ENCODE results near the gene PTPRJ. TPM values are rescaled to one million over a fixed set of nuclear protein-coding genes. Genes with fewer than 3 reads are reported as not detected.

The PTPRJ gene
- total RNA-seq, 1 donor from 2014 or later: 4.7 TPM

DNA sequence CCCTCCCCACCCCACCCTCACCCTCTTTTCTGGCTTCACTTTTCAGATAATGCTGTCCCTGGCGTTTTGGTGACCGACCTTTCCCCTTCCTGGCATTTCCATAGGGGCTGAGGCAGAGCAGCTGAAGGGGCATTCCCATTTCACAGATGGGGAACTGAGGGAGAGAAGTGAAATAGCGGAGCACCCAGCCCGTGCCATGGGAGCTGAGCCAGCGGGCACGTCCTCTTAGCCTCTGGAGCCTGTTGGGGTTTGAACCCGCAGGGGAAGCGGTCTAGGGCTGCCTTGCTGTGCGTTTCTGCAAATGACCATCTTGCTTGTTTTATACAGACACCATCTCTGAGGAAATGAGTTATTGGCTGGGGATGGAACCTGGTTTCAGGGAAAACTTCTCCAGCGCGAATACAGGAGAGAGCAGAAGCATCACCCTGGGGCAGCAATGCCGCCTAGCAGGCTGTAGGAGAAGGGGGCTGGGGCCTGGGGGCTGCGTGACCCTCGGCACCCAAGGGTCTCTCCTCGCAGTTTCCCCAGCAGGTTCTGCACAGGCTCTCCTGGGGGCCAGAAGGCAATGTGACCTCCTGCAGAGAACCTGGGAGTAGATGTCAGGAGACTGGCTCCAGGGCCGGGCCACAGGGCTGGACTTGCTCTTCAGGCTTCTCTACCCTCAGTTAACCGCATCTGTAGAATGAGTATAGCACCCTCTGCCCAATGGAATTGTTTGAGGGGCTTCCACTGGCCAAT is 1.5 kb downstream of the PTPRJ start:
- intact Hi-C loops (cut with DNase I): no loop called here
- no peak for DNase-seq (ENCODE audit: extremely low spot score in 2 of 2)
- Histone ChIP-seq H3K9me3 (no peaks in the 10 kb centered on the region), H3K4me1 (peaks cover 14% of the 10 kb centered on the region), H3K27me3 (no peaks in the 10 kb centered on the region), H3K27ac (peak overlapping the region; percentile 84), H3K36me3 (no peaks in the 10 kb centered on the region), H3K4me3 (peak overlapping the region; percentile 84 to 97)
- TF ChIP-seq CTCF (IDR thresholded peaks at IDR 0.05) (no peak), POLR2A (IDR thresholded peaks at IDR 0.05) (no peak), POLR2AphosphoS5 (IDR thresholded peaks at IDR 0.05; ENCODE audit: insufficient read depth in 1 of 2, low read depth in 1 of 2) (no peak)

- no peak for TF ChIP-seq CTCF (IDR thresholded peaks at IDR 0.05)
- TF ChIP-seq POLR2A (IDR thresholded peaks at IDR 0.05): no peak
- TF ChIP-seq POLR2AphosphoS5 (IDR thresholded peaks at IDR 0.05; ENCODE audit: insufficient read depth in 1 of 2, low read depth in 1 of 2): no peak
- Histone ChIP-seq H3K4me1 (peaks cover 14% of the 10 kb centered on the region), H3K27me3 (no peaks in the 10 kb centered on the region)
Measured at GRCh38 chr11:47982616-47983015, 2.3 kb downstream of the PTPRJ start.

DNA sequence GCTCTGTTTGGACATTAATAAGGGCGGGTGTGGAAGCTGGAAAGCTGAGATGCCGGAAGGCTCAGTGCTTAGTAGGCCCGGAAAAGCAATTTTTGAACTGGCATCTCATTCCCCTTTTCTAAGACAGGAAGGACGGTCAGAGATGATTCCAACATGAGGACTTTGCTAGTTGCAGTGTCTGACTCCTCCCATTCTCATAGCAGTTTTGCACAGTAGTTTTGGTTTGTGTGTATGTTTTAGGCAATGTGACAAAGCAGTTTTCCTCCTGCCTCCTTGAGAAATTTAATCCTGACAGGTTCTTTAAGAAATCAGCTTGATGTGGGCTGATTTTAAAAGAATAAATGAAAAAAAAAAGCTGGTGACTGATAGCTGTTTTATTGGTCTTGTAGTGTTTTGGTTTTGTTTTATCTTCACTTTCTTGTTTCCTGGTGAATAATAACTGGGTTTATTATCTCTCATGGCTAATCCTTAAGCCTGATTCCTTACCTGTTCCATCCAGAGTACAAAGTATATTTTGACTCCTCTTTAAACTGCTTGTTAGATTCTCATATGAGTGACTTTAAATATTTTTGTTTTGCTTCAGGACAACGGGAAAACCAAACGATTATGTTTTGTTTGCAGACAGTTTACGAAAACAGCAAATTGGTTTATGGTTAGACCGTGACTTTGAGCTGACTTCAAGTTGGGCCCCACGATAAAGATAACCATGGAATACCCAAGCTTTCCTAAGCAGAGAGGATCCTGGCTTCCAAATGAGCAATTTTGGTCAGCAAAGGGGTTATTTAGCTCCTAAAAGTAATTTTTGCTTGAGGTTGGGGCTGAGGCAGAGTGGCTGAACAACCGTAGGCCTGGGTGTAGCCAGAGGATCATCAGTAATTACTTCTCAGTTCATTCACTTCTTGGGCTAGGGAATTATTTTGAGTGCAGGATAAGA is 3.4 kb downstream of the PTPRJ start:
- intact Hi-C loops (cut with DNase I): no loop called here
- no peak overlapping the region for H3K4me3 ChIP-seq
- H3K27ac ChIP-seq: no peak overlapping the region
- TF ChIP-seq CTCF (IDR thresholded peaks at IDR 0.05) (no peak), POLR2AphosphoS5 (IDR thresholded peaks at IDR 0.05; ENCODE audit: insufficient read depth in 1 of 2, low read depth in 1 of 2) (no peak), POLR2A (IDR thresholded peaks at IDR 0.05) (no peak)
- no peaks in the 10 kb centered on the region for H3K9me3 ChIP-seq
- peaks cover 14% of the 10 kb centered on the region for H3K4me1 ChIP-seq
- no peaks in the 10 kb centered on the region for H3K27me3 ChIP-seq
- H3K36me3 ChIP-seq: no peaks in the 10 kb centered on the region
- DNase-seq (ENCODE audit: extremely low spot score in 2 of 2): no peak

More at GRCh38 chr11:47982616-47983015, 2.3 kb downstream of the PTPRJ start:
- H3K9me3 ChIP-seq: no peaks in the 10 kb centered on the region
- no peak for DNase-seq (ENCODE audit: extremely low spot score in 2 of 2)
- H3K4me3 ChIP-seq: no peak overlapping the region
- H3K27ac ChIP-seq: no peak overlapping the region
- no peaks in the 10 kb centered on the region for H3K36me3 ChIP-seq
- intact Hi-C loops (cut with DNase I): no loop called here

GRCh38 chr11:47986219-47986618 is 5.9 kb downstream of the PTPRJ start:
- no peak for TF ChIP-seq POLR2A (IDR thresholded peaks at IDR 0.05)
- TF ChIP-seq CTCF (IDR thresholded peaks at IDR 0.05): no peak
- TF ChIP-seq POLR2AphosphoS5 (IDR thresholded peaks at IDR 0.05; ENCODE audit: insufficient read depth in 1 of 2, low read depth in 1 of 2): no peak
- intact Hi-C loops (cut with DNase I): no loop called here
- H3K27me3 ChIP-seq: no peaks in the 10 kb centered on the region
- no peaks in the 10 kb centered on the region for H3K9me3 ChIP-seq
- no peaks in the 10 kb centered on the region for H3K36me3 ChIP-seq
- peaks cover 12% of the 10 kb centered on the region for H3K4me1 ChIP-seq
- no peak overlapping the region for H3K4me3 ChIP-seq
- H3K27ac ChIP-seq: no peak overlapping the region
- DNase-seq (ENCODE audit: extremely low spot score in 2 of 2): no peak

Measured in vagina (tissue), 2 donors.